ENCODE results near the gene EXD1.

DNA sequence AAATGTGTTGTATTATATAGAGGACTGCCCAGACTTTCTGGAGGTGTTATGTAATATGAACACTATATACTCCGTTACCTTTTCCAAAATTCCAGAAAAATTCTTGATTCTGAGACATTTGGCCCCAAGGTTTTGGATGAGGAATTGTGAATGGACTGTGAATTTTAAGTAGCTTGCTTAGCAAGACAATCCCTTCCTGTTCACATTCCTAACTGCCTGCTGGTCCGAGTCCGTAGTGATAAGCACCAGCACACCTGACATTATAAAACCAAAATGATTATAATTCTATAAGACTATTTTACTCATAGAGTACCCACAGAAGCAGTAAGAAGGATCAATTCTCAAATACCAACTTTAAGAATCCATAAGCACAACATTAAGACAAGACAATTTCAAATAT lies 11.2 kb downstream of the EXD1 start:
- TF ChIP-seq POLR2A (IDR thresholded peaks at IDR 0.05) (no peak), EP300 (IDR thresholded peaks at IDR 0.05) (no peak)
- TF ChIP-seq, protein P1, sequence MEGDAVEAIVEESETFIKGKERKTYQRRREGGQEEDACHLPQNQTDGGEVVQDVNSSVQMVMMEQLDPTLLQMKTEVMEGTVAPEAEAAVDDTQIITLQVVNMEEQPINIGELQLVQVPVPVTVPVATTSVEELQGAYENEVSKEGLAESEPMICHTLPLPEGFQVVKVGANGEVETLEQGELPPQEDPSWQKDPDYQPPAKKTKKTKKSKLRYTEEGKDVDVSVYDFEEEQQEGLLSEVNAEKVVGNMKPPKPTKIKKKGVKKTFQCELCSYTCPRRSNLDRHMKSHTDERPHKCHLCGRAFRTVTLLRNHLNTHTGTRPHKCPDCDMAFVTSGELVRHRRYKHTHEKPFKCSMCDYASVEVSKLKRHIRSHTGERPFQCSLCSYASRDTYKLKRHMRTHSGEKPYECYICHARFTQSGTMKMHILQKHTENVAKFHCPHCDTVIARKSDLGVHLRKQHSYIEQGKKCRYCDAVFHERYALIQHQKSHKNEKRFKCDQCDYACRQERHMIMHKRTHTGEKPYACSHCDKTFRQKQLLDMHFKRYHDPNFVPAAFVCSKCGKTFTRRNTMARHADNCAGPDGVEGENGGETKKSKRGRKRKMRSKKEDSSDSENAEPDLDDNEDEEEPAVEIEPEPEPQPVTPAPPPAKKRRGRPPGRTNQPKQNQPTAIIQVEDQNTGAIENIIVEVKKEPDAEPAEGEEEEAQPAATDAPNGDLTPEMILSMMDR (IDR thresholded peaks at IDR 0.05), result no peak
